Esophagus squamous epithelium (tissue), 4 donors: Measurements from ENCODE around the gene ADAR.

Experiments used
- CTCF ChIP-seq, 6 experiments: fragments of 450-650 bp in 4 of 6; fragments of 200-600 bp in 2 of 6; sonication (generic) in 2 of 6; IDR thresholded peaks; one replicate each; pipeline ENCODE4 v1.5.1; 2016 to 2019; ENCODE audit warnings: antibody characterized with exemption in 6 of 6, mild to moderate bottlenecking in 4 of 6, moderate library complexity in 4 of 6
- POLR2A ChIP-seq, 4 donors: fragments of 450-650 bp; IDR thresholded peaks; one replicate each; pipeline ENCODE4 v1.6.1; 2017; ENCODE audit warnings: antibody characterized with exemption in 4 of 4, mild to moderate bottlenecking in 4 of 4, moderate library complexity in 3 of 4

GRCh38 chr1:154536570-154536969, 71.4 kb downstream of the ADAR start:
- no peak for TF ChIP-seq CTCF (IDR thresholded peaks at IDR 0.05)
- TF ChIP-seq POLR2A (IDR thresholded peaks at IDR 0.05), result no peak
